Stimulated activated CD8-positive, alpha-beta memory T cell treated with anti-CD3 and anti-CD28 coated beads, Interleukin-4, amount 100 ng/mL, for 1 hour (primary cell): ENCODE data around the gene TOMM40L.

Experiments used
- DNase-seq, 2 donors: peaks; one replicate each; pipeline ENCODE4 v3.0.0-alpha.2; 2020; ENCODE audit warnings: low read depth in 2 of 2, low spot score in 1 of 2

TOMM40L gene

GRCh38 chr1:161225534-161226319 is at the start of gene TOMM40L:
Gene TOMM40L (plus strand): TSS chr1:161226060. CDS start chr1:161226490, 430 bp downstream.
- peak; percentile 58 to 73 for DNase-seq

GRCh38 chr1:161176468-161177111 is 49.3 kb upstream of the TOMM40L start:
- DNase-seq = no peak

GRCh38 chr1:161177112-161177935 is 48.5 kb upstream of the TOMM40L start, which contains the start of gene B4GALT3:
Gene B4GALT3 (minus strand): TSS chr1:161177507. CDS start chr1:161176060, 1,447 bp downstream.
- DNase-seq = peak; percentile 88 to 94

GRCh38 chr1:161177936-161178244 is 48.0 kb upstream of the TOMM40L start:
- DNase-seq = no peak

GRCh38 chr1:161179698-161180097 is 46.2 kb upstream of the TOMM40L start:
- DNase-seq = no peak

GRCh38 chr1:161180639-161181038 is 45.2 kb upstream of the TOMM40L start:
- no peak for DNase-seq

- DNase-seq = peak in 1 of 2 donors; percentile 26
Observed at GRCh38 chr1:161182214-161182613, 43.6 kb upstream of the TOMM40L start.

- DNase-seq = peak; percentile 43 to 55
Observed at GRCh38 chr1:161185282-161185682, 40.6 kb upstream of the TOMM40L start.

- DNase-seq = no peak
Observed at GRCh38 chr1:161185732-161186311, 40.0 kb upstream of the TOMM40L start.

- no peak for DNase-seq
Observed at GRCh38 chr1:161187311-161187710, 38.5 kb upstream of the TOMM40L start.

- no peak for DNase-seq
Observed at GRCh38 chr1:161188381-161188780, 37.5 kb upstream of the TOMM40L start.

GRCh38 chr1:161189036-161189435 is 36.8 kb upstream of the TOMM40L start:
- no peak for DNase-seq

GRCh38 chr1:161190962-161191521 is 34.8 kb upstream of the TOMM40L start:
- no peak for DNase-seq

- DNase-seq = no peak
Observed at GRCh38 chr1:161191971-161192370, 33.9 kb upstream of the TOMM40L start.

GRCh38 chr1:161192476-161193465 is 33.1 kb upstream of the TOMM40L start:
- DNase-seq = peak in 1 of 2 donors; percentile 47

- DNase-seq = no peak
Observed at GRCh38 chr1:161193561-161194235, 32.2 kb upstream of the TOMM40L start.

GRCh38 chr1:161195171-161195570 is 30.7 kb upstream of the TOMM40L start:
- no peak for DNase-seq

- no peak for DNase-seq
Observed at GRCh38 chr1:161196111-161196510, 29.7 kb upstream of the TOMM40L start.
